Keratinocyte (primary cell): ENCODE results near the gene C4orf17.

Experiments used
- CTCF ChIP-seq, 3 experiments: IDR thresholded peaks in 1 of 3; conservative IDR thresholded peaks in 1 of 3; optimal IDR thresholded peaks in 1 of 3; 2 replicates in 2 of 3; 3 replicates in 1 of 3; pipeline versions ENCODE3 to v1.5.1; 2011; ENCODE audit warnings: low read length in 3 of 3, mild to moderate bottlenecking in 3 of 3, moderate library complexity in 2 of 3, control low read depth in 1 of 3, inconsistent platforms in 1 of 3; ENCODE audit not compliant: insufficient read depth in 2 of 3; ENCODE audit errors: extremely low read depth in 1 of 3
- EZH2 ChIP-seq: IDR thresholded peaks from one replicate; pipeline ENCODE4 v1.6.1; 2012; ENCODE audit warnings: inconsistent platforms, mild to moderate bottlenecking, low read length, moderate library complexity

- TF ChIP-seq CTCF (optimal IDR thresholded peaks at IDR 0.05 in 1 of 3, IDR thresholded peaks at IDR 0.05 in 1 of 3, conservative IDR thresholded peaks at IDR 0.05 in 1 of 3; ENCODE audit: extremely low read depth in 1 of 3, insufficient read depth in 2 of 3, low read length in 3 of 3) = no peak
- TF ChIP-seq EZH2 = no peak
These were observed 63.9 kb downstream of the C4orf17 start, which contains the start of gene MTTP for GRCh38 chr4:99574530-99575324.
